ENCODE measurements around the gene PHKG1.
A peak's percentile ranks its signal among the peaks of the same experiment; 100 is the strongest.
"Not testable (repeated sequence)": the region's sequence is repeated elsewhere in the genome, so short reads cannot be mapped to it uniquely, and the experiment has no call there.

PHKG1 gene

DNA sequence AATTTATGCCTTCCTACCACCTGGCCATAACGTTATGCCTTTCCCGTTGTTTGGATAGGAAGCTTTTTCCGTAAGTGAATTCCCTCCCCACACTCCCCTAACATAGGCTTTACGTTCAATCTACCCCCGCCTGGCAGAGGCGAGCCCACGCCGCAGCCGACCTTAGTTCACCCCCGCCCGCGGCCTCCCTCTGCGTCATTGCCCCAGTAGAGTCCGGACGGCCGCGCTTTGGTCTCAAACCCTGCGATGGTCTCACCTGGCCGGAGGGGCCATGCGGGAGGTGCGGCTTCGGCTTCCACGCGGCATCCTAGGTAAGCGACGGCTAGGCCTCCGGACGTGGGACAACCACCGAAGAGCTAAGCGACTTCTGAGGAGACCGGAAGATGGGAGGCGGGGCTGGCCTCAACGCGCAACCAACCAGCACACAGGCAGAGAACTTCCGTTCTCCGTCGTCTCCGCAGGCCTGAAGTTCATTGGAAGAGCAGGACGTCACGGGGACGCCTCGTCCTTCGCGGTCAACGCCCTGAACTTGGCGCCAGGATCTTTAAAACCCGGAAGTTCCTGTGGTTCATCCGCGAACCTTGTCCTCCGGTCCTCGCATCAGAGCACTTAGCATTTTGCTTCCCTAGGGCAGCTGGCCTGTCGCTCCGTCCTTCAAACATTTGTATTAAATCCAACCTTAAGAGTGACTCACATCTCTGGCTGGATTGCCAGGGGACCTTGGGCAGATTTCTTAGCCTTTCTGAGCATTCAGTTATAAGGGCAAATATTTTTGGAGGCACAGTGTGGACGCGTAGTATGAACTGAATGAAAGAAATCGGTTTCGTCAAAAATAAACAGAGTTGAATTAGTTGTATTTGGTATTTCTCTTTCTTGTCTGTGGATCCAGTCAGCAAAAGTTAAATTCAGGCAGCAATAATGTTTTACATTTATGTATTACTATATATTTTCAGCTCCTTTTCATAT is 13.6 kb upstream of the PHKG1 start, which contains the start of gene CHCHD2:
TSS of gene CHCHD2 (minus strand) at position 369 of the 966 bp plus-strand sequence. CDS start at position 306, 63 bp downstream.
- Histone ChIP-seq H3K9me2 (ENCODE audit: low read depth, low read length) (no peaks in the 10 kb centered on the region), H3K36me3 (ENCODE audit: insufficient read depth, low read length) (peaks cover 44% of the 10 kb centered on the region), H3K4me2 (ENCODE audit: low read length) (peak within 1 kb of the TSS; percentile 82), H3K27me3 (ENCODE audit: insufficient read depth, low read length) (no peaks in the 10 kb centered on the region), H4K20me1 (ENCODE audit: insufficient read depth, low read length) (0 out of 2 replicates have a peak, but pooled peaks cover 3% of the 10 kb centered on the region), H3K27ac (ENCODE audit: low read depth, low read length, poor library complexity, severe bottlenecking) (peak within 1 kb of the TSS; percentile 48), H3K4me3 (ENCODE audit: low read depth, low read length, poor library complexity, severe bottlenecking) (peak within 1 kb of the TSS; percentile 85), H3K79me2 (ENCODE audit: insufficient read depth, low read length) (peaks cover 19% of the 10 kb centered on the region), H3K9ac (ENCODE audit: low read length) (peak within 1 kb of the TSS; percentile 83), H3K9me3 (ENCODE audit: low read length) (0 out of 2 replicates have a peak, but pooled peaks cover 5% of the 10 kb centered on the region), H2AFZ (ENCODE audit: low read length) (peak within 1 kb of the TSS; percentile 74), H3F3A (ENCODE audit: insufficient read depth, low read length) (no peaks in the 10 kb centered on the region), H3K4me1 (ENCODE audit: insufficient read depth, low read length, severe bottlenecking) (peaks cover 23% of the 10 kb centered on the region)
- TF ChIP-seq EZH2 (IDR thresholded peaks at IDR 0.05; ENCODE audit: borderline replicate concordance, low read length) = no peak
- TF ChIP-seq, protein P1, sequence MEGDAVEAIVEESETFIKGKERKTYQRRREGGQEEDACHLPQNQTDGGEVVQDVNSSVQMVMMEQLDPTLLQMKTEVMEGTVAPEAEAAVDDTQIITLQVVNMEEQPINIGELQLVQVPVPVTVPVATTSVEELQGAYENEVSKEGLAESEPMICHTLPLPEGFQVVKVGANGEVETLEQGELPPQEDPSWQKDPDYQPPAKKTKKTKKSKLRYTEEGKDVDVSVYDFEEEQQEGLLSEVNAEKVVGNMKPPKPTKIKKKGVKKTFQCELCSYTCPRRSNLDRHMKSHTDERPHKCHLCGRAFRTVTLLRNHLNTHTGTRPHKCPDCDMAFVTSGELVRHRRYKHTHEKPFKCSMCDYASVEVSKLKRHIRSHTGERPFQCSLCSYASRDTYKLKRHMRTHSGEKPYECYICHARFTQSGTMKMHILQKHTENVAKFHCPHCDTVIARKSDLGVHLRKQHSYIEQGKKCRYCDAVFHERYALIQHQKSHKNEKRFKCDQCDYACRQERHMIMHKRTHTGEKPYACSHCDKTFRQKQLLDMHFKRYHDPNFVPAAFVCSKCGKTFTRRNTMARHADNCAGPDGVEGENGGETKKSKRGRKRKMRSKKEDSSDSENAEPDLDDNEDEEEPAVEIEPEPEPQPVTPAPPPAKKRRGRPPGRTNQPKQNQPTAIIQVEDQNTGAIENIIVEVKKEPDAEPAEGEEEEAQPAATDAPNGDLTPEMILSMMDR (IDR thresholded peaks at IDR 0.05; ENCODE audit: low read length) = no peak

GRCh38 chr7:56105508-56105907 is 12.8 kb upstream of the PHKG1 start:
- Histone ChIP-seq H3K4me2 (ENCODE audit: low read length) (peak overlapping the region; percentile 82), H2AFZ (ENCODE audit: low read length) (no peak overlapping the region), H3K27ac (ENCODE audit: low read depth, low read length, poor library complexity, severe bottlenecking) (peak overlapping the region; percentile 48), H3K9ac (ENCODE audit: low read length) (peak overlapping the region; percentile 83), H3K36me3 (ENCODE audit: insufficient read depth, low read length) (peaks cover 53% of the 10 kb centered on the region), H3K4me3 (ENCODE audit: low read depth, low read length, poor library complexity, severe bottlenecking) (peak overlapping the region; percentile 85), H3K9me3 (ENCODE audit: low read length) (0 out of 2 replicates have a peak, but pooled peaks cover 5% of the 10 kb centered on the region), H3K4me1 (ENCODE audit: insufficient read depth, low read length, severe bottlenecking) (peaks cover 19% of the 10 kb centered on the region), H3K9me2 (ENCODE audit: low read depth, low read length) (no peaks in the 10 kb centered on the region), H3K27me3 (ENCODE audit: insufficient read depth, low read length) (no peaks in the 10 kb centered on the region), H3F3A (ENCODE audit: insufficient read depth, low read length) (no peaks in the 10 kb centered on the region), H3K79me2 (ENCODE audit: insufficient read depth, low read length) (peaks cover 19% of the 10 kb centered on the region), H4K20me1 (ENCODE audit: insufficient read depth, low read length) (0 out of 2 replicates have a peak, but pooled peaks cover 3% of the 10 kb centered on the region)
- no peak for TF ChIP-seq EZH2 (IDR thresholded peaks at IDR 0.05; ENCODE audit: borderline replicate concordance, low read length)
- TF ChIP-seq, protein P1 (IDR thresholded peaks at IDR 0.05; ENCODE audit: low read length) = no peak

DNA sequence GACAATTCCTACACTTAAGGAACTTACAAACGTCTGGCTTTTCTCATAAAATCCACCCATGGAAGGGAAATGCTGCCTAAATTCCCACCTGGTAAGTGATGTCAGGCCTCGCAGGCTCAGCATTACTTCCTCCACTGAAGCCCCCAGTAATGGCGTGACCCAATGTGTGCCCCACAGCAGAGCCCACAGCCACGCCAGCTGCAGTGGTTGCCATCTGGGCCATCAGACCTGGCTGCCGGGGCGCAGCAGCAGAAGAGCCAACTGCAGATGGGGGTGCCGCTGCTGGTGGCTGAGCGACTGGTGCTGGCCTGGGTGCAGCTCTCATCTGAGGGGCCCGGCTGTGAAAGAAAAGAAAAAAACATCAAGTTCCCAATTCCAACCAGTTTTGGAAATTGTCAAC is 11.4 kb upstream of the PHKG1 start:
- not testable (repeated sequence) for H3K27me3 ChIP-seq (ENCODE audit: insufficient read depth, low read length); H3F3A ChIP-seq (ENCODE audit: insufficient read depth, low read length); H3K4me2 ChIP-seq (ENCODE audit: low read length); H3K4me3 ChIP-seq (ENCODE audit: low read depth, low read length, poor library complexity, severe bottlenecking); H3K9me2 ChIP-seq (ENCODE audit: low read depth, low read length); H3K27ac ChIP-seq (ENCODE audit: low read depth, low read length, poor library complexity, severe bottlenecking); H4K20me1 ChIP-seq (ENCODE audit: insufficient read depth, low read length); H3K9ac ChIP-seq (ENCODE audit: low read length); H2AFZ ChIP-seq (ENCODE audit: low read length); H3K9me3 ChIP-seq (ENCODE audit: low read length)
- H3K36me3 ChIP-seq (ENCODE audit: insufficient read depth, low read length) = peaks cover 66% of the 10 kb centered on the region
- H3K79me2 ChIP-seq (ENCODE audit: insufficient read depth, low read length) = peaks cover 19% of the 10 kb centered on the region
- H3K4me1 ChIP-seq (ENCODE audit: insufficient read depth, low read length, severe bottlenecking) = peaks cover 16% of the 10 kb centered on the region
